ENCODE measurements around the gene FAM234A.

The FAM234A gene

DNA sequence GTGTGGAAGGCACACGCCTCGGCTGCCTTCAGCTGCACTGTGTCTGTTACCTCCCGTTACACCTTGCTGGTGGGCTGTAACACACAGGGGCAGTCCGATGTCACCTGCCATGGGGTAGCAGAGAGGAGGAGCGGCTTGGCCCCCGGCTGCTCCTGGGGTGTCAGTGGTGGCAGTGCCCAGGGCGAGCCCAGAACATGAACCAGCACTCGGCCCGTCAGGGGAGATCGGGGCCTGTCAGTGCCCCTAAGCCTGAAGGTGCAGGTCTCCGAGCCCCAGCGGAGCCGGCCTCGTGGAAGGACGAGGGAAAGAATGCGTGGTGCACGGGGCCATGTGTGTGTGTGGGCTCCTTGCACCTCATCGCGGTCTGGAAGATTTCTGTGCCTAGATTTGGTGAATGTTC, 25.7 kb downstream of the FAM234A start:
- no peak overlapping the region for H3K4me3 ChIP-seq (ENCODE audit: low read length)
- no peak for DNase-seq (ENCODE audit: low read depth)
- TF ChIP-seq, protein P1, sequence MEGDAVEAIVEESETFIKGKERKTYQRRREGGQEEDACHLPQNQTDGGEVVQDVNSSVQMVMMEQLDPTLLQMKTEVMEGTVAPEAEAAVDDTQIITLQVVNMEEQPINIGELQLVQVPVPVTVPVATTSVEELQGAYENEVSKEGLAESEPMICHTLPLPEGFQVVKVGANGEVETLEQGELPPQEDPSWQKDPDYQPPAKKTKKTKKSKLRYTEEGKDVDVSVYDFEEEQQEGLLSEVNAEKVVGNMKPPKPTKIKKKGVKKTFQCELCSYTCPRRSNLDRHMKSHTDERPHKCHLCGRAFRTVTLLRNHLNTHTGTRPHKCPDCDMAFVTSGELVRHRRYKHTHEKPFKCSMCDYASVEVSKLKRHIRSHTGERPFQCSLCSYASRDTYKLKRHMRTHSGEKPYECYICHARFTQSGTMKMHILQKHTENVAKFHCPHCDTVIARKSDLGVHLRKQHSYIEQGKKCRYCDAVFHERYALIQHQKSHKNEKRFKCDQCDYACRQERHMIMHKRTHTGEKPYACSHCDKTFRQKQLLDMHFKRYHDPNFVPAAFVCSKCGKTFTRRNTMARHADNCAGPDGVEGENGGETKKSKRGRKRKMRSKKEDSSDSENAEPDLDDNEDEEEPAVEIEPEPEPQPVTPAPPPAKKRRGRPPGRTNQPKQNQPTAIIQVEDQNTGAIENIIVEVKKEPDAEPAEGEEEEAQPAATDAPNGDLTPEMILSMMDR (conservative IDR thresholded peaks at IDR 0.05; ENCODE audit: low read depth, low read length): no peak

DNA sequence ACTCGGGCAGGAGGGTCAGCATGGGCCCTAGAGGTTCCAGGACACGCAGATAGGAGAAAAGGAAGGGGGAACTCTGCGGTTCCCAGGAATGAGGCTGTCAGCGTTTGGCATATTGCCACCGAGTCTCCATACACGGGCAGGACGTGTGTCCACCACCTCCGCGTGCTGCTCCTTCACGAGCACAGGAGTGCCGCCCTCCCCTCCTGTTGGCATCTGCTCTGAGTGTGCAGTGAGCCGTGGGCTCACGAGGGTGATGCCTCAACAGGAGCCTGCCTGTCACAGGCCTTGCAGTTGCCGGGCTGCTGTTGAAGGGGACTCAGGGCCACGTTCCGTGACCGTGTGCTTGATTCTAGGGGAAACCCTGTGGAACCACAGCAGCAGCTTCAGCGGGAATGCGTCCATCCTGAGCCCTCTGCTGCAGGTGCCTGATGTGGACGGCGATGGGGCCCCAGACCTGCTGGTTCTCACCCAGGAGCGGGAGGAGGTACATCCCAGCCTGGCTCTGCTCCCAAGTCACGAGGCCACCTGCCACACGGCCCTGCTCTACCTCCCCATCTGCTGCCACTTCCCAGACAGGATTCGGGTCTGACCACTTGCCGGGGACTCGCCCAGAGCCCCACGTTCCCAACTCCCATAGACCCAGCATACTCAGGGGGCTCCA, 26.5 kb downstream of the FAM234A start:
- H3K4me3 ChIP-seq (ENCODE audit: low read length): no peak overlapping the region
- DNase-seq (ENCODE audit: low read depth): no peak
- TF ChIP-seq, protein P1 (conservative IDR thresholded peaks at IDR 0.05; ENCODE audit: low read depth, low read length): no peak

DNA sequence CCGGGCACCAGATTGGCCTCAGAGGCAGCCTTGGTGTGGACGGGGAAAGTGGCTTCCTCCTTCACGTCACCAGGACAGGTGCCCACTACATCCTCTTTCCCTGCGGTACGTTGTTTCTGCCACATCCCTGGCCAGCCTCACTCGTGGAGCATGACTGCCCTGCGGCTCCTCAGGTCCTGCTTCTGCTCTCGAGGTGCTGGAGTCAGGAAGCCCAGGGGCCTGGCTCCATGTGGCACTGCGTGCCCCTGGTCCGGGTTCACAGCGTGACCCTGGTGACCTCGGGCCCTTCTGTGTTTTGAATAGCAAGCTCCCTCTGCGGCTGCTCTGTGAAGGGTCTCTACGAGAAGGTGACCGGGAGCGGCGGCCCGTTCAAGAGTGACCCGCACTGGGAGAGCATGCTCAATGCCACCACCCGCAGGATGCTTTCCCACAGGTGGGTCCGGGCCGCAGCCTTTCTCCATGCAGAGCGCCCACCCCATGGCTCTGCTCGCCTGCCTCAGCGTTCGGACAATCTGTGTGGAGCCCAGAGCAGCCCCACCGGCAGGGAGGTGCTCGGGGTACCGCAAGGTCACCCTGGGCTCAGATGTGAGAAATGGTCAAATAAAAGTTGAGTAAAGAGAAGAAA, 27.6 kb downstream of the FAM234A start:
- no peak for DNase-seq (ENCODE audit: low read depth)
- H3K4me3 ChIP-seq (ENCODE audit: low read length): no peak overlapping the region
- TF ChIP-seq, protein P1 (conservative IDR thresholded peaks at IDR 0.05; ENCODE audit: low read depth, low read length): no peak

DNA sequence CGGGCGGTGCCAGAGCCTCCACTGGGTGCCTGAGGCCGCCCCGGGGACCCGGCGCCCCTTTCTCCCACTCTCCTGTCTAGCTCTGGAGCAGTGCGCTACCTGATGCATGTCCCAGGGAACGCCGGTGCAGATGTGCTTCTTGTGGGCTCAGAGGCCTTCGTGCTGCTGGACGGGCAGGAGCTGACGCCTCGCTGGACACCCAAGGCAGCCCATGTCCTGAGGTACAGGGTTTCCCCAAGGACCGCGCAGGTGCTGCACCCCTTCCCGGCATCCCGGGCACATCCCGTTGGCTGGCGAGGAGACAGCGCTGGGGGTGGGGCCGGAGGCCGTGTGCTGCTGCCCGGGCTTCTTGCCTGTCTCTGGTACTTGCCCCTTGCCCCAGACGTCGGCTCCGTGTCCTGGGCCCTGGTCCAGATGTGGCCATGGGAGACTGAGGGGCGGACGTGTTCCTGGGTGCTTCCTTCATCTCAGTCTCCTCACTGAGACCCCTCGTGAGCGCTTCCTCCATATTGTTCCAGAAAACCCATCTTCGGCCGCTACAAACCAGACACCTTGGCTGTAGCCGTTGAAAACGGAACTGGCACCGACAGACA, 28.7 kb downstream of the FAM234A start:
- TF ChIP-seq, protein P1 (conservative IDR thresholded peaks at IDR 0.05; ENCODE audit: low read depth, low read length): no peak
- DNase-seq (ENCODE audit: low read depth): no peak
- no peak overlapping the region for H3K4me3 ChIP-seq (ENCODE audit: low read length)

DNA sequence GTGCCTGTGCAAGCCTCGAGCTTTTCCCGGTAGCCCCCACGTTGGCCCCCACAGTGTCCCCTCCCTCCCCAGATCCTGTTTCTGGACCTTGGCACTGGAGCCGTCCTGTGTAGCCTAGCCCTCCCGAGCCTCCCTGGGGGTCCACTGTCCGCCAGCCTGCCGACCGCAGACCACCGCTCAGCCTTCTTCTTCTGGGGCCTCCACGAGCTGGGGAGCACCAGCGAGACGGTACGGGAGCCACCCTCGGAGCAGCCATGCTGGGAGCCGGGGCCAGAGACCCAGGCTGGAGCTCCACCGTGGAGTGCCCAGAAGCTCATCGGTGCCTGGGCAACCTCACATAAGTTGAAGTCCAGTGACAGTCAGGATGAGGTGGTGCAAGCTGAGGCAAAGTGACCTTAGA, 29.3 kb downstream of the FAM234A start:
- TF ChIP-seq, protein P1 (conservative IDR thresholded peaks at IDR 0.05; ENCODE audit: low read depth, low read length): no peak
- DNase-seq (ENCODE audit: low read depth): no peak
- no peak overlapping the region for H3K4me3 ChIP-seq (ENCODE audit: low read length)

DNA sequence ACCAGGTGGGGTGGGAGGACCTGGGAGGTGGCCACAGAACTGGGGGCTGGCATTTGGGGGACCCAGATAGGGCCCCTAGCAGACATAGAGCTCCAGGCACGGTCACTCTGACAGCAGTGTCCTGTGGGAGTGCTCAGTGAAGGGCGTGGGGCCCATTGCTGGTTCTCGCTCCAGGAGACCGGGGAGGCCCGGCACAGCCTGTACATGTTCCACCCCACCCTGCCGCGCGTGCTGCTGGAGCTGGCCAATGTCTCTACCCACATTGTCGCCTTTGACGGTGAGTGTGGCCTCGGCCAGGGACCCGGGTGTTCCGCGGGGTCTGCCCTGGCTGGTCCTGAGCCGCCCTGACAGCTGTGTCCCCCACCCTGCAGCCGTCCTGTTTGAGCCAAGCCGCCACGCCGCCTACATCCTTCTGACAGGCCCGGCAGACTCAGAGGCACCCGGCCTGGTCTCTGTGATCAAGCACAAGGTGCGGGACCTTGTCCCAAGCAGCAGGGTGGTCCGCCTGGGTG, 29.9 kb downstream of the FAM234A start:
- DNase-seq (ENCODE audit: low read depth): no peak
- TF ChIP-seq, protein P1 (conservative IDR thresholded peaks at IDR 0.05; ENCODE audit: low read depth, low read length): no peak
- no peak overlapping the region for H3K4me3 ChIP-seq (ENCODE audit: low read length)

Data from retinal pigment epithelial cell (primary cell).